CD4-positive, alpha-beta memory T cell (primary cell): ENCODE results near the gene NYNRIN. TPM values are rescaled to one million over a fixed set of nuclear protein-coding genes. Genes with fewer than 3 reads are reported as not detected.

ENCODE experiments used
- CTCF ChIA-PET: fragments of 350-600 bp; sonication (Branson Sonifier 250); formaldehyde crosslinking; loops from one replicate; lab custom pipeline; 2021; ENCODE audit warnings: inconsistent platforms; ENCODE audit not compliant: partially characterized antibody; lab: Charles Lee
- POLR2A ChIA-PET: fragments of 350-600 bp; sonication (Branson Sonifier 250); formaldehyde crosslinking; loops from one replicate; lab custom pipeline; 2021; ENCODE audit not compliant: partially characterized antibody; lab: Charles Lee
- DNase-seq, 5 donors: peaks; one replicate each; pipeline versions ENCODE4 v3.0.0 to v3.0.0-alpha.2; 2020 to 2022; ENCODE audit warnings: mixed read lengths in 1 of 5
- H3K27ac ChIP-seq: one replicate; pipeline ENCODE4 v1.7.0; 2013; ENCODE audit warnings: low read depth, low read length
- H3K27me3 ChIP-seq: 2 replicates; pipeline ENCODE4 v1.7.0; 2013; ENCODE audit warnings: mild to moderate bottlenecking, low read length, moderate library complexity; ENCODE audit not compliant: insufficient read depth
- H3K36me3 ChIP-seq: 2 replicates; pipeline ENCODE4 v1.7.0; 2013; ENCODE audit warnings: mild to moderate bottlenecking, low read length, moderate library complexity; ENCODE audit not compliant: insufficient read depth
- H3K4me1 ChIP-seq: 2 replicates; pipeline ENCODE4 v1.7.0; 2013; ENCODE audit warnings: mild to moderate bottlenecking, low read length, moderate library complexity; ENCODE audit not compliant: insufficient read depth
- H3K4me3 ChIP-seq, 2 donors: one replicate each; pipeline ENCODE4 v1.7.0; 2013; ENCODE audit warnings: low read length in 2 of 2, mild to moderate bottlenecking in 1 of 2
- H3K9me3 ChIP-seq, 2 donors: one replicate each; pipeline ENCODE4 v1.7.0; 2013; ENCODE audit warnings: low read length in 2 of 2, control low read depth in 1 of 2; ENCODE audit not compliant: control insufficient read depth in 1 of 2
- H3K27ac Mint-ChIP-seq, 7 donors: one replicate each; pipeline ENCODE4 v1.8.0; 2020 to 2021; ENCODE audit warnings: mixed read lengths in 7 of 7, mild to moderate bottlenecking in 6 of 7, inconsistent platforms in 3 of 7, moderate library complexity in 3 of 7
- H3K27me3 Mint-ChIP-seq, 2 donors: one replicate each; pipeline ENCODE4 v1.8.0; 2020 to 2021; ENCODE audit warnings: mixed read lengths in 2 of 2
- H3K36me3 Mint-ChIP-seq, 2 donors: one replicate each; pipeline ENCODE4 v1.8.0; 2020 to 2021; ENCODE audit warnings: mixed read lengths in 2 of 2, inconsistent platforms in 1 of 2, mild to moderate bottlenecking in 1 of 2
- H3K4me1 Mint-ChIP-seq, 4 donors: one replicate each; pipeline ENCODE4 v1.8.0; 2020 to 2021; ENCODE audit warnings: mixed read lengths in 4 of 4, mild to moderate bottlenecking in 1 of 4
- H3K4me3 Mint-ChIP-seq, 8 donors: one replicate each; pipeline ENCODE4 v1.8.0; 2020 to 2021; ENCODE audit warnings: mixed read lengths in 8 of 8, mild to moderate bottlenecking in 7 of 8, moderate library complexity in 6 of 8, inconsistent platforms in 3 of 8
- H3K9me3 Mint-ChIP-seq, 8 donors: one replicate each; pipeline ENCODE4 v1.8.0; 2020 to 2021; ENCODE audit warnings: mixed read lengths in 8 of 8, mild to moderate bottlenecking in 5 of 8, inconsistent platforms in 3 of 8, moderate library complexity in 1 of 8
- intact Hi-C: fragments of 100-400 bp; cut with micrococcal nuclease; formaldehyde crosslinking; loops from one replicate; pipeline ENCODE4 v1.15.1; 2023
- polyA plus RNA-seq, 2 donors: library from polyadenylated mRNA; unstranded; fragments of 300-500 nt; fragmentation: Illumina TruSeq; gene quantifications; one replicate each; pipeline ENCODE4 v1.2.3, GENCODE V29; 2021
- total RNA-seq, 2 experiments: library from RNA; stranded (reverse); gene quantifications; one replicate each; pipeline ENCODE4 v1.2.3, GENCODE V29; 2021

NYNRIN gene
- total and polyA plus RNA-seq, 4 experiments from 2014 or later: 0.02 to 0.32 TPM; not detected in 2

DNA sequence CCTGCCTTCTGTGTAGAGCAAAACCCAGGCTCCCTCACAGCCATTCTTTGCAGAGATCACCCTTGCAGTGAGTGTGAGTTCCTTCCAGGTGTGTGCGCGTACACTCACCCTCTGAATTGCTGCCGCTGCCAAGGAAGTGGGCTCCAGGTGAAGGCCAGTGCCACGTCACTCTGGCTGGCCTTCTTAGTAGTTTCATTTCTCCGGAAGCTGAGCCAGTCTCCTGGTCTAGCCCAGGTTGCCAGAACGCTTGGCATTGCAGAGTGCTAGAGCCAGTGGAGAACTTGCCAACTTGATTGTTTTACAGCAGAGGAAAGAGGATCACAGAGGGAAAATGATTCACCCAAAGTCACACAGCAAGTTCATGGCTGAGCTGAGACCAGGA is 19.7 kb downstream of the NYNRIN start:
- Mint-ChIP-seq H3K36me3 (no peaks in the 10 kb centered on the region), H3K27ac (peak overlapping the region in 1 of 7 donors; percentile 48), H3K4me1 (no peaks in the 10 kb centered on the region), H3K9me3 (no peaks in the 10 kb centered on the region), H3K4me3 (no peak overlapping the region), H3K27me3 (no peaks in the 10 kb centered on the region)
- ChIA-PET CTCF (interaction anchor here (1.0 to 6.8 kb wide), 5 partner anchors 9 to 176 kb away, joined by 5 to 30 read pairs (median 6); partner anchors contain the start of gene TINF2), POLR2A (interaction anchor here (0.8 to 4.4 kb wide), 3 partner anchors 9 to 91 kb away, joined by 3 to 22 read pairs (median 3); partner anchors contain the start of genes CBLN3 and KHNYN)
- intact Hi-C loops: no loop called here
- no peak overlapping the region for H3K4me3 ChIP-seq
- no peaks in the 10 kb centered on the region for H3K9me3 ChIP-seq
- no peak for DNase-seq
- no peak overlapping the region for H3K27ac ChIP-seq
- H3K4me1 ChIP-seq: peaks cover 16% of the 10 kb centered on the region
- no peaks in the 10 kb centered on the region for H3K36me3 ChIP-seq
- H3K27me3 ChIP-seq: no peaks in the 10 kb centered on the region

DNA sequence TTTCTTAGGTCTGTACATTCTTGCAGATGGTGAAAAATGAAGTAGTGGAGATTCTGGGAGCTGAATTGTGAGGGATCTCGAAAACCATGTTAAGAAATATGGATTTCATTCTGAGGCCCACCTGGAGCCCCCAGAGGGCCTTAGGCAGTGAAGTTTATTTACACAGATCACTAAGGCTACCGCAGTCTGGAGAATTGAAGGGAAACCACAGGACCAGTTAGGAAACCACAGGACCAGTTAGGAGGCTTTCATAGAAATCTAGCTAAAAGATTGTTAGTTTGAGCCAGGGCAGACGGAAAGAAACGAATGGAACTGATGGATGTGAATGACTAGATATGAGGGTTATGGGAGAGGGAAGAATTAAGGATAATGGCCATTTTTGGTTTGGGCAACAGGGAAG is 23.5 kb downstream of the NYNRIN start:
- Mint-ChIP-seq H3K27ac (no peak overlapping the region), H3K9me3 (peaks cover 0 to 2% (median 0%) of the 10 kb centered on the region in 8 donors), H3K27me3 (no peaks in the 10 kb centered on the region), H3K4me3 (no peak overlapping the region), H3K4me1 (peaks cover 18 to 24% (median 20%) of the 10 kb centered on the region in 4 donors), H3K36me3 (no peaks in the 10 kb centered on the region)
- POLR2A ChIA-PET: interaction anchor here (1.2 to 11.1 kb wide), 3 partner anchors 9 to 17 kb away, joined by 3 to 215 read pairs (median 5); partner anchors contain the start of gene SDR39U1
- intact Hi-C loops: no loop called here
- Histone ChIP-seq H3K9me3 (no peaks in the 10 kb centered on the region), H3K36me3 (no peaks in the 10 kb centered on the region), H3K27me3 (no peaks in the 10 kb centered on the region), H3K4me1 (peaks cover 40% of the 10 kb centered on the region), H3K27ac (no peak overlapping the region), H3K4me3 (no peak overlapping the region)
- CTCF ChIA-PET: interaction anchor here (6.8 to 24.1 kb wide), 3 partner anchors 9 to 91 kb away, joined by 30 to 791 read pairs (median 42); partner anchors contain the start of genes ADCY4 and RIPK3
- peak in 1 of 5 donors; percentile 31 for DNase-seq

DNA sequence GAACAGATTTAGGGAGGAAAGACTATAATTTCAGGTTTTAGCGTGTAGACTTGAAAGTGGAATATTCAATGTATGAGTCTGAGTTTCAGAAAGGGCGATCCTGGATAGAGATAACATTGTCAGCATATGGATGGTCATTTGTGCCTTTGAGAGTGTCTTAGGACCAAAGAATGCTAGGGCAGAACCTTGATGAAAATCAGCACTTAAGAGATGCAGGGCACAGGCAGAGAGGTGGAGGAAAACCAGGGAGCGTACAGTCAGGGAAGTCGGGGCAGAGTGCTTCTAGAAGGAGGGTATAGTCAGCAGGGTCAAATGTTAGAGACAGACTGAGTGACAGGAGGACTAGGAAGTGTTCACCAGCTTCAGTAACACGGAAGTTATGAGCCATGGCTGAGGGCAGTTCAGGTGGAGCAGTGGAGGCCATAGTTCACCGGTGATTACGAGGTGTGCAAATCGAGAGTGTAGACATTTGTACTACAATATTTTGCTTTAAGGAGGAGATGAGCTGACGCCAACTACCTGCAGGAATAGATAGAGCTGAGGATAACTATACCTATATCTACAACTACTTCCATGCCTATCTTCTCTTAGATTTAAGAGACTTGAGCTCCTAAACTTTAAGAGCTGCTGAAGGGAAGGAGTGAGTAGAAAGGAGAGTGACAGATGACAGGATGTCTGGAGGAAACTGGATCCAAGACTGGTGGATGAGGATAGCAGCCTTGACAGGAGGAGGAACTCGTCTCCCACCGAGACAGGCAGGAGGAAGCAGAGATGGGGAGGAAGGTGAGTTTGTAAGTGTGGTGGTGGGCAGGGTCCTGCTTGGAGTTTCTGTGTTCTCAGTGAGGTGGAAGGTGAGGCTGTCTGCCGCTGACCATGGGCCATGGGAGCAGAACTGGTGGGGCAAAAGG is 24.1 kb downstream of the NYNRIN start:
- H3K4me3 Mint-ChIP-seq: no peak overlapping the region
- H3K4me1 ChIP-seq: peaks cover 45% of the 10 kb centered on the region
- peaks cover 0 to 2% (median 0%) of the 10 kb centered on the region in 8 donors for H3K9me3 Mint-ChIP-seq
- intact Hi-C loops: no loop called here
- H3K27me3 Mint-ChIP-seq: no peaks in the 10 kb centered on the region
- H3K4me3 ChIP-seq: no peak overlapping the region
- no peaks in the 10 kb centered on the region for H3K36me3 ChIP-seq
- CTCF ChIA-PET: interaction anchor here (0.6 to 24.1 kb wide), 6 partner anchors 9 to 247 kb away, joined by 3 to 791 read pairs (median 19); partner anchors contain the start of genes ADCY4 and RIPK3
- no peak for DNase-seq
- no peaks in the 10 kb centered on the region for H3K9me3 ChIP-seq
- POLR2A ChIA-PET: interaction anchor here (1.2 to 11.1 kb wide), 4 partner anchors 8 to 16 kb away, joined by 3 to 215 read pairs (median 4); partner anchors contain the start of gene SDR39U1
- H3K27ac ChIP-seq: no peak overlapping the region
- H3K36me3 Mint-ChIP-seq: no peaks in the 10 kb centered on the region
- no peak overlapping the region for H3K27ac Mint-ChIP-seq
- no peaks in the 10 kb centered on the region for H3K27me3 ChIP-seq
- H3K4me1 Mint-ChIP-seq: peaks cover 21 to 29% (median 24%) of the 10 kb centered on the region in 4 donors

DNA sequence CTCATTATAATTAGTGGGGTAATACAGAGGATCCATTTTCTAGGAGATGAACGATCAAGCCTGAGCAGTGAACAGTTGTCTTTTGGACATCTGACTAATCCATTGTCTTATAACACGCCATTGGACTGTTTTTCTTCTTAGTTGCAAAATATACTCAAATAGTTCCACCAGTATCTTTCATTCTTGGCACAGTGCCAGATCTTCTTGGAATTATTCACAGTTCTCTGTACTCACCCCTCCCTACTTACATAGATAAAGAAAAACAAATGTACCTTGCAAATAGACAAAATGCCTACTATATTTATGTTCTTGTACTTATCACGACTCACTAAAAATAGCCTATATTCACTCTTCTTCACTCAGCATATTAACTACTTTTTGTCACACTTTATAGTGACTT is 26.9 kb downstream of the NYNRIN start:
- ChIA-PET CTCF (interaction anchor here (1.2 to 24.1 kb wide), 6 partner anchors 11 to 183 kb away, joined by 3 to 791 read pairs (median 5); partner anchors contain the start of genes ADCY4, RIPK3 and TINF2), POLR2A (interaction anchor here (1.3 to 11.1 kb wide), 4 partner anchors 13 to 183 kb away, joined by 5 to 215 read pairs (median 6); partner anchors contain the start of genes RIPK3, SDR39U1 and TINF2)
- H3K27ac ChIP-seq: peak overlapping the region; percentile 33
- intact Hi-C loops: no loop called here
- no peak overlapping the region for H3K4me3 ChIP-seq
- peak in 1 of 5 donors; percentile 25 for DNase-seq
- H3K9me3 Mint-ChIP-seq: peaks cover 0 to 2% (median 0%) of the 10 kb centered on the region in 8 donors
- H3K4me3 Mint-ChIP-seq: peak overlapping the region in 5 of 8 donors; percentile 5 to 45 (median 34)
- H3K9me3 ChIP-seq: no peaks in the 10 kb centered on the region
- no peaks in the 10 kb centered on the region for H3K27me3 Mint-ChIP-seq
- no peaks in the 10 kb centered on the region for H3K36me3 ChIP-seq
- no peaks in the 10 kb centered on the region for H3K27me3 ChIP-seq
- H3K27ac Mint-ChIP-seq: peak overlapping the region; percentile 2 to 90 (median 76)
- H3K36me3 Mint-ChIP-seq: peaks cover 0 to 2% of the 10 kb centered on the region in 2 donors
- H3K4me1 ChIP-seq: peaks cover 65% of the 10 kb centered on the region
- peaks cover 25 to 44% (median 33%) of the 10 kb centered on the region in 4 donors for H3K4me1 Mint-ChIP-seq

- no peak for DNase-seq
- intact Hi-C loops: no loop called here
- Mint-ChIP-seq H3K36me3 (peaks cover 0 to 9% of the 10 kb centered on the region in 2 donors), H3K9me3 (peaks cover 0 to 2% (median 0%) of the 10 kb centered on the region in 8 donors), H3K4me3 (peak overlapping the region in 6 of 8 donors; percentile 11 to 88 (median 50)), H3K27ac (peak overlapping the region; percentile 60 to 90 (median 83)), H3K27me3 (no peaks in the 10 kb centered on the region), H3K4me1 (peaks cover 29 to 50% (median 38%) of the 10 kb centered on the region in 4 donors)
- ChIA-PET CTCF (interaction anchor here (1.1 to 24.1 kb wide), 5 partner anchors 10 to 95 kb away, joined by 3 to 791 read pairs (median 7); partner anchors contain the start of genes ADCY4 and RIPK3), POLR2A (interaction anchor here (0.7 to 11.1 kb wide), 8 partner anchors 13 to 312 kb away, joined by 3 to 361 read pairs (median 6); partner anchors contain the start of genes ADCY4, DCAF11, LTB4R and NRL)
- H3K36me3 ChIP-seq: no peaks in the 10 kb centered on the region
- H3K27ac ChIP-seq: peak overlapping the region; percentile 44
- H3K4me1 ChIP-seq: peaks cover 71% of the 10 kb centered on the region
- no peak overlapping the region for H3K4me3 ChIP-seq
- no peaks in the 10 kb centered on the region for H3K9me3 ChIP-seq
- no peaks in the 10 kb centered on the region for H3K27me3 ChIP-seq
Observed at GRCh38 chr14:24426150-24426911, 27.5 kb downstream of the NYNRIN start.

DNA sequence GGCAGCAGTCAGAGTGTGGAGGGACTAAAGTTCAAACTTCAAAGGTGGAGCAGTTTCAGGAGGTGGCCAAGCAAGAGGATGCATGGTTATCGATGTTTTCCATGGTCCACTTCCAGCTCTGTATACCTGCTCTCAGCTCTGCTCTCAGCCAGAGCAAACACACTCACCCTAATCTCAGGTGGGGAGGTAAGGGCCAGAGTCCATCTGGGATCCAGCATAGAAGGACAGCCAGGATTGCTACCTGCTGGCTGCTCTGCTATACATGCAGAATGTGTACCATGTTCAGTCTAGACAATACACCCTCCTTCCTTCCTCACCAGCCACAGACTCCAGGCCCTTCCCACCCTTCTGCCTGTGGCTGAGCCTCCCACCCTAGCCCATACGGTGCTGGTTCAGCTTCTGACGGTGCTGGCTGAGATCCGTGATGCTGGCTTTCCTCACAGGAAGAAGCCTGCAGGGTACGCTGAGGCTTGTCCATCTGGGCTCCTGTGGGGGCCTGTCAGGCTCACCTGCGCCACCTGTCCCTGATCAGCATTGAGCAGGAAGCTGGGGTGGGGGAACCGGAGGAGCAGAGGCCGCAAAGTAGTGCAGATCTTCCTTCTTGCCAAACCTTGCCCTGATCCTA is 28.2 kb downstream of the NYNRIN start:
- peaks cover 5 to 15% of the 10 kb centered on the region in 2 donors for H3K36me3 Mint-ChIP-seq
- Histone ChIP-seq H3K36me3 (peaks cover 3% of the 10 kb centered on the region), H3K9me3 (no peaks in the 10 kb centered on the region), H3K4me1 (peaks cover 76% of the 10 kb centered on the region), H3K4me3 (no peak overlapping the region), H3K27ac (peak overlapping the region; percentile 44), H3K27me3 (no peaks in the 10 kb centered on the region)
- peak in 2 of 5 donors; percentile 31 to 55 for DNase-seq
- H3K4me1 Mint-ChIP-seq: peaks cover 35 to 57% (median 44%) of the 10 kb centered on the region in 4 donors
- ChIA-PET POLR2A (interaction anchor here (0.7 to 11.1 kb wide), 8 partner anchors 8 to 313 kb away, joined by 3 to 361 read pairs (median 3); partner anchors contain the start of genes ADCY4, DCAF11, LTB4R and NRL), CTCF (interaction anchor here (1.1 to 24.1 kb wide), 4 partner anchors 10 to 96 kb away, joined by 4 to 791 read pairs (median 24); partner anchors contain the start of genes ADCY4 and RIPK3)
- H3K9me3 Mint-ChIP-seq: peaks cover 0 to 2% (median 0%) of the 10 kb centered on the region in 8 donors
- H3K27ac Mint-ChIP-seq: peak overlapping the region; percentile 1 to 90 (median 77)
- H3K4me3 Mint-ChIP-seq: peak overlapping the region in 4 of 8 donors; percentile 11 to 88 (median 64)
- intact Hi-C loops: no loop called here
- H3K27me3 Mint-ChIP-seq: no peaks in the 10 kb centered on the region
